MG63 (cell line): ENCODE results near the gene CTNND2. TPM values are rescaled to one million over a fixed set of nuclear protein-coding genes. Genes with fewer than 3 reads are reported as not detected.

Source experiments
- DNase-seq: peaks from one replicate; pipeline ENCODE4 v3.0.0-alpha.2; 2020
- H3K27me3 ChIP-seq: fragments of 250-450 bp; sonication (Bioruptor Pico); 2 replicates; pipeline ENCODE4 v1.5.1; 2020; ENCODE audit warnings: mild to moderate bottlenecking, moderate library complexity
- H3K36me3 ChIP-seq: fragments of 250-450 bp; sonication (Bioruptor Pico); 2 replicates; pipeline ENCODE4 v1.5.1; 2020; ENCODE audit warnings: mild to moderate bottlenecking, moderate library complexity
- H3K4me3 ChIP-seq: fragments of 250-450 bp; sonication (Bioruptor Pico); 2 replicates; pipeline ENCODE4 v1.5.1; 2020; ENCODE audit warnings: mild to moderate bottlenecking, moderate library complexity
- H3K9me3 ChIP-seq: fragments of 250-450 bp; sonication (Bioruptor Pico); 2 replicates; pipeline ENCODE4 v1.5.1; 2020; ENCODE audit warnings: mild to moderate bottlenecking, moderate library complexity
- total RNA-seq: library from RNA; depleted of rRNA; stranded (reverse); fragments of >200 nt; shearing (Covaris generic); gene quantifications from 2 replicates; pipeline ENCODE4 v1.2.3, GENCODE V29; 2014; ENCODE audit warnings: low replicate concordance

The CTNND2 gene
- total RNA-seq, 1 experiment from 2014 or later, result 0.13 TPM

GRCh38 chr5:10987925-10988504 lies 916.2 kb downstream of the CTNND2 start:
- DNase-seq, result peak; percentile 17
- peaks cover 14% of the 10 kb centered on the region for H3K27me3 ChIP-seq
- H3K4me3 ChIP-seq, result no peak overlapping the region
- no peaks in the 10 kb centered on the region for H3K36me3 ChIP-seq
- no peaks in the 10 kb centered on the region for H3K9me3 ChIP-seq

GRCh38 chr5:10987276-10987924 lies 916.8 kb downstream of the CTNND2 start:
- DNase-seq, result no peak
- Histone ChIP-seq H3K27me3 (peaks cover 13% of the 10 kb centered on the region), H3K36me3 (no peaks in the 10 kb centered on the region), H3K4me3 (no peak overlapping the region), H3K9me3 (no peaks in the 10 kb centered on the region)

GRCh38 chr5:10985721-10986110 lies 918.5 kb downstream of the CTNND2 start:
- H3K36me3 ChIP-seq, result no peaks in the 10 kb centered on the region
- no peaks in the 10 kb centered on the region for H3K9me3 ChIP-seq
- H3K27me3 ChIP-seq, result peaks cover 11% of the 10 kb centered on the region
- no peak for DNase-seq
- H3K4me3 ChIP-seq, result no peak overlapping the region

- no peak for DNase-seq
- H3K4me3 ChIP-seq, result no peak overlapping the region
- H3K27me3 ChIP-seq, result peaks cover 10% of the 10 kb centered on the region
These were observed 919.0 kb downstream of the CTNND2 start for GRCh38 chr5:10985091-10985720.

GRCh38 chr5:10984021-10984715 lies 920.1 kb downstream of the CTNND2 start:
- Histone ChIP-seq H3K4me3 (no peak overlapping the region), H3K36me3 (no peaks in the 10 kb centered on the region), H3K9me3 (no peaks in the 10 kb centered on the region), H3K27me3 (peaks cover 2% of the 10 kb centered on the region; the same call in 1 of the 2 replicates)
- no peak for DNase-seq

More at GRCh38 chr5:10985091-10985720, 919.0 kb downstream of the CTNND2 start:
- H3K36me3 ChIP-seq, result no peaks in the 10 kb centered on the region
- H3K9me3 ChIP-seq, result no peaks in the 10 kb centered on the region

GRCh38 chr5:10982626-10983025 lies 921.6 kb downstream of the CTNND2 start:
- H3K36me3 ChIP-seq, result no peaks in the 10 kb centered on the region
- H3K4me3 ChIP-seq, result no peak overlapping the region
- DNase-seq, result no peak
- no peaks in the 10 kb centered on the region for H3K9me3 ChIP-seq
- no peaks in the 10 kb centered on the region; the same call in 1 of the 2 replicates for H3K27me3 ChIP-seq

GRCh38 chr5:10981932-10982331 lies 922.3 kb downstream of the CTNND2 start:
- H3K27me3 ChIP-seq, result no peaks in the 10 kb centered on the region; the same call in 1 of the 2 replicates

GRCh38 chr5:10977011-10977410 lies 927.2 kb downstream of the CTNND2 start:
- H3K36me3 ChIP-seq, result no peaks in the 10 kb centered on the region
- no peak for DNase-seq
- H3K9me3 ChIP-seq, result no peaks in the 10 kb centered on the region
- H3K27me3 ChIP-seq, result peaks cover 18% of the 10 kb centered on the region
- no peak overlapping the region for H3K4me3 ChIP-seq

More at GRCh38 chr5:10981932-10982331, 922.3 kb downstream of the CTNND2 start:
- no peaks in the 10 kb centered on the region for H3K9me3 ChIP-seq
- DNase-seq, result no peak
- H3K36me3 ChIP-seq, result no peaks in the 10 kb centered on the region
- no peak overlapping the region for H3K4me3 ChIP-seq

- Histone ChIP-seq H3K9me3 (no peaks in the 10 kb centered on the region), H3K36me3 (no peaks in the 10 kb centered on the region), H3K4me3 (no peak overlapping the region), H3K27me3 (peaks cover 18% of the 10 kb centered on the region)
- no peak for DNase-seq
These were observed 928.3 kb downstream of the CTNND2 start for GRCh38 chr5:10975945-10976344.

- Histone ChIP-seq H3K4me3 (no peak overlapping the region), H3K9me3 (no peaks in the 10 kb centered on the region), H3K27me3 (peaks cover 18% of the 10 kb centered on the region), H3K36me3 (no peaks in the 10 kb centered on the region)
- no peak for DNase-seq
These were observed 929.4 kb downstream of the CTNND2 start for GRCh38 chr5:10974850-10975249.

GRCh38 chr5:10973316-10973715 lies 930.9 kb downstream of the CTNND2 start:
- Histone ChIP-seq H3K9me3 (no peaks in the 10 kb centered on the region), H3K36me3 (no peaks in the 10 kb centered on the region), H3K4me3 (no peak overlapping the region), H3K27me3 (peaks cover 19% of the 10 kb centered on the region)
- DNase-seq, result no peak

GRCh38 chr5:10969684-10970180 lies 934.5 kb downstream of the CTNND2 start:
- Histone ChIP-seq H3K27me3 (peaks cover 7% of the 10 kb centered on the region; the same call in 1 of the 2 replicates), H3K4me3 (no peak overlapping the region), H3K36me3 (no peaks in the 10 kb centered on the region), H3K9me3 (no peaks in the 10 kb centered on the region)
- no peak for DNase-seq

GRCh38 chr5:10964806-10965205 lies 939.4 kb downstream of the CTNND2 start:
- H3K36me3 ChIP-seq, result no peaks in the 10 kb centered on the region
- DNase-seq, result no peak
- no peaks in the 10 kb centered on the region for H3K9me3 ChIP-seq
- H3K27me3 ChIP-seq, result peaks cover 5% of the 10 kb centered on the region; the same call in 1 of the 2 replicates
- H3K4me3 ChIP-seq, result no peak overlapping the region

- Histone ChIP-seq H3K36me3 (no peaks in the 10 kb centered on the region), H3K27me3 (no peaks in the 10 kb centered on the region), H3K4me3 (no peak overlapping the region), H3K9me3 (no peaks in the 10 kb centered on the region)
- no peak for DNase-seq
These were observed 945.5 kb downstream of the CTNND2 start for GRCh38 chr5:10958728-10959127.

- Histone ChIP-seq H3K4me3 (no peak overlapping the region), H3K27me3 (peaks cover 18% of the 10 kb centered on the region; the same call in 1 of the 2 replicates), H3K9me3 (0 out of 2 replicates have a peak, but pooled peaks cover 2% of the 10 kb centered on the region), H3K36me3 (no peaks in the 10 kb centered on the region)
- no peak for DNase-seq
These were observed 954.2 kb downstream of the CTNND2 start for GRCh38 chr5:10949856-10950630.

GRCh38 chr5:10946050-10946449 lies 958.2 kb downstream of the CTNND2 start:
- Histone ChIP-seq H3K27me3 (peaks cover 8% of the 10 kb centered on the region; the same call in 1 of the 2 replicates), H3K4me3 (no peak overlapping the region)
- no peak for DNase-seq

More at GRCh38 chr5:10946050-10946449, 958.2 kb downstream of the CTNND2 start:
- Histone ChIP-seq H3K36me3 (no peaks in the 10 kb centered on the region), H3K9me3 (no peaks in the 10 kb centered on the region)
